Measurements from ENCODE around the gene TMEM87B.

Gene TMEM87B

DNA sequence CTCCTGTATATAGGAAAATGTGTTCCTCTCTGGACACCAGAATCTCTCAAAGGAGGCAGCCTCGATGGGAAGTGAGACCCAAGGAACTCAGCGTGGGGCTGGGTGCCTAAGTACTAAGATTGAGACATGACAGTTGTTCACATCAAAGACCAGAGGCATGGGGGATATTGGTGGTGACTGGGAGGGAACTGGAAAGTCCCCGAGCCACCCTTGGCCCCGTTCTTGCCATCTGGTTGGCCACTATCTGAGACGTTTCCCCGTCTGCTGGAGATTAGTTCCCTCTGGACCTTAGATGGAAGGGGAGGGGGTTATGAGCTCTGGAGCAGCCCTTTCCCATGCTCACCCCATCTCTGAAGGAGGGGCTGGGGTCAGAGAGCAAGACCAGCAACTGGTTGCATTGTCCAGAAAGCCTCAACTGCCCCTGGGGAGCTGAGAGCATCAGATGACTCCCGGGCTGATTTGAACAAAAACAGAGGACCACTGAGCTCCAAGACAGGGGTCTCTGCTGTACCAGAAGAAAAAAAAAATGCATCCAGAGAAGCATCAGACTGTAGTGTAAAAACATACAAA, 94.9 kb downstream of the TMEM87B start:
- Histone ChIP-seq H3K27me3 (ENCODE audit: control insufficient read depth, insufficient read depth, low read length) (peaks cover 8% of the 10 kb centered on the region), H3K4me1 (ENCODE audit: control insufficient read depth, insufficient read depth, low read length) (no peaks in the 10 kb centered on the region), H3K36me3 (ENCODE audit: control insufficient read depth, insufficient read depth, low read length) (no peaks in the 10 kb centered on the region), H3K4me3 (ENCODE audit: low read length) (no peak overlapping the region), H3K9ac (ENCODE audit: low read length) (no peak overlapping the region), H3K9me3 (ENCODE audit: control insufficient read depth, low read length) (no peaks in the 10 kb centered on the region)

DNA sequence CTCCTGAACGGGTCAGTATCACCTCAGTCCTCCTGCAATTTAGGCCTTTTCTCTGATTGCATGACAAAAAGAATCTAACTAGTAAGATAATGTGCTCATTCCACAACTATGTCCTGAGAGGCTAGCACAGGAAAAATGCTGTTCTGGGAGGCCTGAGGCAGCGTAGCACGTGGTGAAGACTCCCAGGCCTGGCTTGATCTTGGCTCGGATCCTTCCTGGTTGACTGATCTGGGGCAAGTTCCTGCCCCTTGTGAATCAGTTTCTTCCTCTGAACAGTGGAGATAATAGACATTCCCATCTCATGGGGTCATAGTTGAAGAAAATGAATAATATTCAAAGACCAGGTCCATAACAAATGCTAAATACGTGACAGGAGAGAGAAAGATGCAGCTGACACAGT, 95.4 kb downstream of the TMEM87B start:
- no peaks in the 10 kb centered on the region for H3K4me1 ChIP-seq (ENCODE audit: control insufficient read depth, insufficient read depth, low read length)
- H3K9me3 ChIP-seq (ENCODE audit: control insufficient read depth, low read length), result no peaks in the 10 kb centered on the region
- H3K36me3 ChIP-seq (ENCODE audit: control insufficient read depth, insufficient read depth, low read length), result no peaks in the 10 kb centered on the region
- no peak overlapping the region for H3K9ac ChIP-seq (ENCODE audit: low read length)
- H3K27me3 ChIP-seq (ENCODE audit: control insufficient read depth, insufficient read depth, low read length), result peaks cover 8% of the 10 kb centered on the region
- H3K4me3 ChIP-seq (ENCODE audit: low read length), result no peak overlapping the region

- H3K9me3 ChIP-seq (ENCODE audit: control insufficient read depth, low read length), result no peaks in the 10 kb centered on the region
- peaks cover 8% of the 10 kb centered on the region for H3K27me3 ChIP-seq (ENCODE audit: control insufficient read depth, insufficient read depth, low read length)
- no peaks in the 10 kb centered on the region for H3K4me1 ChIP-seq (ENCODE audit: control insufficient read depth, insufficient read depth, low read length)
- no peaks in the 10 kb centered on the region for H3K36me3 ChIP-seq (ENCODE audit: control insufficient read depth, insufficient read depth, low read length)
- H3K9ac ChIP-seq (ENCODE audit: low read length), result no peak overlapping the region
- H3K4me3 ChIP-seq (ENCODE audit: low read length), result no peak overlapping the region
These were observed 95.8 kb downstream of the TMEM87B start for GRCh38 chr2:112150851-112151250.

DNA sequence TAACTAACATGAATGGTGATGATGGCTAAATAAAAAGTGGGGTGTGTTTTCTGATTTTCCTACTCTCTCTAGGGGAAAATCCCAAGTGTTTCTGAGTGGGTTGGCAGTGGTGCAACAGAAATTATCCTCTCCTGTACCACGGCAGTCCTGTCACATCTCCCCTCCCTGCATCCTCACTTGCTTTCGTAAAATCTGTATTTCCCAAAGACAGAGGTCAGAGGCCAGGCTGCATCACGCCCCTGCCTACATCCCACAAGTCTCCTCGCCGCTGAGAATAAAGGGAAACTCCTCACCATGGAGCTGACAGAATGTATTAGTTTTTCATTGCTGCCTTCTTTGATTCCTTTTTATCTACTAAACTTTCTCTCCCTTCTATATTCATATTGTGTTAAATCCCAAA, 96.2 kb downstream of the TMEM87B start:
- Histone ChIP-seq H3K27me3 (ENCODE audit: control insufficient read depth, insufficient read depth, low read length) (peaks cover 8% of the 10 kb centered on the region), H3K4me1 (ENCODE audit: control insufficient read depth, insufficient read depth, low read length) (no peaks in the 10 kb centered on the region), H3K36me3 (ENCODE audit: control insufficient read depth, insufficient read depth, low read length) (no peaks in the 10 kb centered on the region), H3K4me3 (ENCODE audit: low read length) (no peak overlapping the region), H3K9me3 (ENCODE audit: control insufficient read depth, low read length) (no peaks in the 10 kb centered on the region), H3K9ac (ENCODE audit: low read length) (no peak overlapping the region)

- H3K4me3 ChIP-seq (ENCODE audit: low read length), result no peak overlapping the region
These were observed 96.8 kb downstream of the TMEM87B start for GRCh38 chr2:112151701-112152440.

GRCh38 chr2:112152476-112153178, 97.6 kb downstream of the TMEM87B start:
- H3K36me3 ChIP-seq (ENCODE audit: control insufficient read depth, insufficient read depth, low read length), result no peaks in the 10 kb centered on the region
- H3K9me3 ChIP-seq (ENCODE audit: control insufficient read depth, low read length), result no peaks in the 10 kb centered on the region
- no peaks in the 10 kb centered on the region for H3K4me1 ChIP-seq (ENCODE audit: control insufficient read depth, insufficient read depth, low read length)
- no peak overlapping the region for H3K9ac ChIP-seq (ENCODE audit: low read length)
- no peak overlapping the region for H3K4me3 ChIP-seq (ENCODE audit: low read length)
- peaks cover 8% of the 10 kb centered on the region for H3K27me3 ChIP-seq (ENCODE audit: control insufficient read depth, insufficient read depth, low read length)

More at GRCh38 chr2:112151701-112152440, 96.8 kb downstream of the TMEM87B start:
- no peaks in the 10 kb centered on the region for H3K4me1 ChIP-seq (ENCODE audit: control insufficient read depth, insufficient read depth, low read length)
- H3K27me3 ChIP-seq (ENCODE audit: control insufficient read depth, insufficient read depth, low read length), result peaks cover 8% of the 10 kb centered on the region
- no peaks in the 10 kb centered on the region for H3K36me3 ChIP-seq (ENCODE audit: control insufficient read depth, insufficient read depth, low read length)
- no peaks in the 10 kb centered on the region for H3K9me3 ChIP-seq (ENCODE audit: control insufficient read depth, low read length)
- H3K9ac ChIP-seq (ENCODE audit: low read length), result no peak overlapping the region

GRCh38 chr2:112153179-112153490, 98.1 kb downstream of the TMEM87B start:
- H3K9me3 ChIP-seq (ENCODE audit: control insufficient read depth, low read length), result no peaks in the 10 kb centered on the region
- H3K27me3 ChIP-seq (ENCODE audit: control insufficient read depth, insufficient read depth, low read length), result peaks cover 8% of the 10 kb centered on the region
- no peak overlapping the region for H3K4me3 ChIP-seq (ENCODE audit: low read length)
- H3K36me3 ChIP-seq (ENCODE audit: control insufficient read depth, insufficient read depth, low read length), result no peaks in the 10 kb centered on the region
- no peaks in the 10 kb centered on the region for H3K4me1 ChIP-seq (ENCODE audit: control insufficient read depth, insufficient read depth, low read length)
- H3K9ac ChIP-seq (ENCODE audit: low read length), result no peak overlapping the region

GRCh38 chr2:112153501-112153900, 98.4 kb downstream of the TMEM87B start:
- Histone ChIP-seq H3K4me1 (ENCODE audit: control insufficient read depth, insufficient read depth, low read length) (no peaks in the 10 kb centered on the region), H3K9ac (ENCODE audit: low read length) (no peak overlapping the region), H3K9me3 (ENCODE audit: control insufficient read depth, low read length) (no peaks in the 10 kb centered on the region), H3K36me3 (ENCODE audit: control insufficient read depth, insufficient read depth, low read length) (no peaks in the 10 kb centered on the region), H3K27me3 (ENCODE audit: control insufficient read depth, insufficient read depth, low read length) (peaks cover 8% of the 10 kb centered on the region), H3K4me3 (ENCODE audit: low read length) (no peak overlapping the region)

- H3K9ac ChIP-seq (ENCODE audit: low read length), result no peak overlapping the region
- no peaks in the 10 kb centered on the region for H3K9me3 ChIP-seq (ENCODE audit: control insufficient read depth, low read length)
These were observed 99.4 kb downstream of the TMEM87B start for GRCh38 chr2:112154246-112155117.

DNA sequence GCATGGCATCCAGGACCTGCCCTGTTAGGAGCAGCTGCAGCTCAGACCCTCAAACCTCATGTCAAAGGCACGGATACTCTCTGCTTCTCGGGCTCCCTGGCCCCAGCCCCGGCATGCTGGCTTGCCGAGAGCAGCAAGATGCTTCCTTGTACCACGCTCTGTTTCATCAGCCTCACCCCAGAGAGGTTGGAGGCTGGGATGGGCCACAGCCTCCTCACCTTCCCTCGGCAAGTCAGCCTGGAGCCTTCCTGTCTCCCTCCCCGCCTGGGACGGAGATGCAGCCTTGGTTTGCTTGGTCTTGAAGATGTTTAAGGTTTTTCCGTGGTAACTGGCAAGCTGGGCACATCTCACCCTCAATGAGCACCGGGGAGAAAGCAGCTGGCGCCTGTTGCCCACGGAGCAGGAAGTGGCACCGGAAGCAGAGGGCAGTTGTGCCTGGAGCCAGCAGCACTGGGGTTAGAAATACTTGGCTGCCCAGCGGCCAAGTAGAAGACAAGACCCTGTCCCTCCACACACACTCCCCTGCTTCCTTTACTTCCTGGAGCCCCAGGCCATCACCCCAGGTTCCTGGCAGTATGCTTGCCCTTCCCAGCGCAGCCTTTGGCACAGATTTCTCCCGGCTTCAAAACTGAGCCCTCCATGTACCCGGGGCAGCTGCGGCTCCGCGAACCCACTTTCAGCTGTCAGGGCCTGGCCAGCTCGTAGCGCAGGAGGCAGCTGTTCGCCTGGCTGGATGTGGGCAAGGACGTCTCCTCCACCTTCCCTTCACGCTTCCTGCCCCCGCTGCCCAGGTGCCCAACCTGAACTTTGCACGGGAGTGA, 100.5 kb downstream of the TMEM87B start:
- Histone ChIP-seq H3K36me3 (ENCODE audit: control insufficient read depth, insufficient read depth, low read length) (no peaks in the 10 kb centered on the region), H3K4me3 (ENCODE audit: low read length) (no peak overlapping the region), H3K9ac (ENCODE audit: low read length) (no peak overlapping the region), H3K9me3 (ENCODE audit: control insufficient read depth, low read length) (no peaks in the 10 kb centered on the region), H3K27me3 (ENCODE audit: control insufficient read depth, insufficient read depth, low read length) (peaks cover 3% of the 10 kb centered on the region), H3K4me1 (ENCODE audit: control insufficient read depth, insufficient read depth, low read length) (no peaks in the 10 kb centered on the region)

More at GRCh38 chr2:112154246-112155117, 99.4 kb downstream of the TMEM87B start:
- Histone ChIP-seq H3K36me3 (ENCODE audit: control insufficient read depth, insufficient read depth, low read length) (no peaks in the 10 kb centered on the region), H3K27me3 (ENCODE audit: control insufficient read depth, insufficient read depth, low read length) (peaks cover 3% of the 10 kb centered on the region), H3K4me3 (ENCODE audit: low read length) (no peak overlapping the region), H3K4me1 (ENCODE audit: control insufficient read depth, insufficient read depth, low read length) (no peaks in the 10 kb centered on the region)

All from mucosa of stomach (tissue), 1 donor.